AG08395 (cell line): ENCODE results near the gene SHMT1.
"Not testable (repeated sequence)": the region's sequence is repeated elsewhere in the genome, so short reads cannot be mapped to it uniquely, and the experiment has no call there.

Experiments
- DNase-seq: peaks from one replicate; pipeline ENCODE4 v3.0.0; 2012; ENCODE audit warnings: mixed read lengths, low spot score

The SHMT1 gene

GRCh38 chr17:18324140-18325050 is 39.0 kb downstream of the SHMT1 start:
- no peak for DNase-seq

GRCh38 chr17:18323507-18324139 is 39.7 kb downstream of the SHMT1 start:
- no peak for DNase-seq

GRCh38 chr17:18323007-18323406 is 40.3 kb downstream of the SHMT1 start:
- DNase-seq, result no peak

- no peak for DNase-seq
Measured at GRCh38 chr17:18322522-18322921, 40.8 kb downstream of the SHMT1 start.

- no peak for DNase-seq
Measured at GRCh38 chr17:18321309-18321708, 42.0 kb downstream of the SHMT1 start.

GRCh38 chr17:18320301-18320700 is 43.0 kb downstream of the SHMT1 start:
- DNase-seq, result no peak

GRCh38 chr17:18319604-18320256 is 43.6 kb downstream of the SHMT1 start:
- DNase-seq, result peak; percentile 60

GRCh38 chr17:18318771-18319450 is 44.4 kb downstream of the SHMT1 start:
- DNase-seq, result no peak

- DNase-seq, result no peak
Measured at GRCh38 chr17:18318117-18318516, 45.2 kb downstream of the SHMT1 start.

- no peak for DNase-seq
Measured at GRCh38 chr17:18315961-18316360, 47.4 kb downstream of the SHMT1 start.

- DNase-seq, result no peak
Measured at GRCh38 chr17:18315562-18315922, 47.8 kb downstream of the SHMT1 start.

- DNase-seq, result peak; percentile 97
Measured at GRCh38 chr17:18314731-18315561, 48.4 kb downstream of the SHMT1 start, which contains the start of the genes SMCR8 and TOP3A. TSS of gene SMCR8 (plus strand) at chr17:18315293. CDS start at chr17:18315790, 497 bp downstream. TSS of gene TOP3A (minus strand) at chr17:18314994. CDS start at chr17:18314778, 216 bp downstream.

- no peak for DNase-seq
Measured at GRCh38 chr17:18314059-18314730, 49.2 kb downstream of the SHMT1 start.

- no peak for DNase-seq
Measured at GRCh38 chr17:18309202-18309601, 54.1 kb downstream of the SHMT1 start.

GRCh38 chr17:18303206-18303605 is 60.1 kb downstream of the SHMT1 start:
- not testable (repeated sequence) for DNase-seq

- DNase-seq, result no peak
Measured at GRCh38 chr17:18300725-18301480, 62.4 kb downstream of the SHMT1 start.

- DNase-seq, result not testable (repeated sequence)
Measured at GRCh38 chr17:18298061-18298460, 65.3 kb downstream of the SHMT1 start.

- no peak for DNase-seq
Measured at GRCh38 chr17:18291718-18292540, 71.4 kb downstream of the SHMT1 start.

- DNase-seq, result no peak
Measured at GRCh38 chr17:18285296-18285695, 78.1 kb downstream of the SHMT1 start.
